ENCODE measurements around the gene CHST12.
"Not testable (repeated sequence)": the region's sequence is repeated elsewhere in the genome, so short reads cannot be mapped to it uniquely, and the experiment has no call there.

The CHST12 gene

GRCh38 chr7:2409745-2410414 lies 6.5 kb downstream of the CHST12 start:
- DNase-seq (ENCODE audit: insufficient read length) (no peak), FAIRE-seq (peak; percentile 33)
- TF ChIP-seq POLR2A (IDR thresholded peaks at IDR 0.05; ENCODE audit: low read depth, low read length) (no peak), POLR2AphosphoS5 (IDR thresholded peaks at IDR 0.05; ENCODE audit: low read depth, low read length) (no peak), TAF1 (IDR thresholded peaks at IDR 0.05; ENCODE audit: borderline replicate concordance, low read depth, low read length) (no peak)

- FAIRE-seq (no peak), DNase-seq (ENCODE audit: insufficient read length) (no peak)
- no peak for TF ChIP-seq TAF1 (IDR thresholded peaks at IDR 0.05; ENCODE audit: borderline replicate concordance, low read depth, low read length)
- TF ChIP-seq POLR2AphosphoS5 (IDR thresholded peaks at IDR 0.05; ENCODE audit: low read depth, low read length): no peak
- TF ChIP-seq POLR2A (IDR thresholded peaks at IDR 0.05; ENCODE audit: low read depth, low read length): no peak
These were observed 7.6 kb downstream of the CHST12 start for GRCh38 chr7:2411049-2411448.

DNA sequence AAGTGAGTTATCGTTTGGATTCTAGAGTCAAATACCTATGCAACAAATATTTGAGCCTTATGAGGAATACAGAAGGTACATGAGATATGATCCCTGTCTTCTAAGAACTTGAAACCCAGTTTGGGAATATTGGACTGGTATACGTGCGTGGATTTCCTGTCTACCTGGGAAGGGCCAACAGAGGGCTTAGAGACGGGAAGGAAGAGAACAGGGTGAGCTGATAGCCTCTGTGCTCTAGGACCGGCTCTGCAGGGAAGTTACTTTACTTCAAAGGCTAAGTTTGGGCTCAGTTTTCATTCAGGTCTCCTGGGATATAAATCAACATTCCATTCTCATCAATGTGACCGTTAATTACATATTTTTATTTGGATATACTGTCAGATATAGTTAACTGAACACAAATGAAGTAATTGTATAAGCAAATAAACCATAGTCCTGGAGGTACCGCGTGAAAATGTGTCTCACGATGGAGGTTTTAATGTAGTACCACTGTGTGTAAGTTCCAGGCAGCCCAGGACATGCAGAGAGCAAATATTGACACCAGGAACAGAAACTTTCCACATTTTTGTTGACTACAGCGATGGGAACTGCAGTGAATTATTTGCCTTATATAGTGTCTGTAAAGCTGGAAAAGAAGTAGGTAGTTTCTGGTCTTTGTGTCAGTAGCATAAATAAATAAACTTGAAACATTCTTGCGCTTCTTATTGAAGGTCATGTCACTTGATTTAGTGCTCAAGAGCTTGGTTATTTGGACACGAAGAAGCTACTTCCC lies 8.6 kb downstream of the CHST12 start:
- TF ChIP-seq TAF1 (IDR thresholded peaks at IDR 0.05; ENCODE audit: borderline replicate concordance, low read depth, low read length) (no peak), POLR2AphosphoS5 (IDR thresholded peaks at IDR 0.05; ENCODE audit: low read depth, low read length) (no peak), POLR2A (IDR thresholded peaks at IDR 0.05; ENCODE audit: low read depth, low read length) (no peak)
- DNase-seq (ENCODE audit: insufficient read length) (no peak), FAIRE-seq (no peak)

DNA sequence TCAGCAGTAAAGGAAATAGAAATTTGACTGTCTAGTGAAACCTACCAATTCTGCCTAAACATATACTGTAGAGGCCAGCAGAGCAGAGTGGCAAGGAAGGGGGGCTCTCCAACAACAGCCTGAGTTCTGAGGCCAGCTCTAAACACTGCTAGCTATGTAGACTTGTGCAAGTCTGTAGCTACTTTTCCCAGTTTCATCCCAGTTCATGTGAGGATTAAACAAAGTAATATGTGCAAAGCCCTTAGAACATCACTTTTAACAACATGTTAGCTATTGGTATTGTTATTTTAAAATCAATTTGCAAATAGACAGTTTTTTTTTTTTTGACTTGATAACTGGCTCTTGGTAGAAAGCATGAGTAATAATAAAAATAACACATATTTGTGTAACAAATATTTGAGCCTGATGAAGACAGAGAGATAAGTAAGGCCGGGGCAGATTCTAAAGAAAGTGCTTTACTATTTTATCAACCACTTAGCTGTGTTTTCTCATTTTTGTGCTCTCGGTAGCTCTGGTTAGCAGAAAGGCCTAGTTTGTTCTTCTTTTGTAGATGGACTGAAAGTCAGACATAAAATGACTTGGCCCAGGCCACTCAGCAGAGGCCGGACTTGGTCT lies 9.3 kb downstream of the CHST12 start:
- TF ChIP-seq POLR2AphosphoS5 (IDR thresholded peaks at IDR 0.05; ENCODE audit: low read depth, low read length) (no peak), TAF1 (IDR thresholded peaks at IDR 0.05; ENCODE audit: borderline replicate concordance, low read depth, low read length) (no peak), POLR2A (IDR thresholded peaks at IDR 0.05; ENCODE audit: low read depth, low read length) (no peak)
- FAIRE-seq (no peak), DNase-seq (ENCODE audit: insufficient read length) (no peak)

GRCh38 chr7:2416063-2416462 lies 12.7 kb downstream of the CHST12 start:
- DNase-seq (ENCODE audit: insufficient read length): no peak
- no peak for FAIRE-seq
- no peak for TF ChIP-seq POLR2A (IDR thresholded peaks at IDR 0.05; ENCODE audit: low read depth, low read length)
- TF ChIP-seq POLR2AphosphoS5 (IDR thresholded peaks at IDR 0.05; ENCODE audit: low read depth, low read length): no peak
- TF ChIP-seq TAF1 (IDR thresholded peaks at IDR 0.05; ENCODE audit: borderline replicate concordance, low read depth, low read length): no peak

DNA sequence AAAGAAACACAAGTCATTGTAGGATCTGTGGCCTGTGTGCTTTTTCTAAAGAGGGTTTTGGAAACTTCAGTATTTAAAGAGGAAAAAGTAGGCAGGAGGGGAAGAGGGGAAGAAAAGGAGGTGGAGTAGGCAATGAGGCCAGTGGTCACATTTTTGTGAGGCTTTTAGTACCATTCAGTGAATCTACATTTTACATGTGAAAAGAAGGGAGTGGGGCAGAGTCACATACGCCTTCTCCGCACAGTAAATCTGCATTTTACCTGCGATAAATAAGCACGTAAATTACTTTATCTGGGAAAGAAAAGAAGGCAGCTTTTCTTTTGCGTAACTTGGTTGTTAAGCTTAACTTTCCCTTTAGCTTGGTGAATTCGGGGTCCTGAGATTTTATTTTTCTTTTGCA lies 13.2 kb downstream of the CHST12 start:
- DNase-seq (ENCODE audit: insufficient read length): no peak
- no peak for TF ChIP-seq TAF1 (IDR thresholded peaks at IDR 0.05; ENCODE audit: borderline replicate concordance, low read depth, low read length)
- TF ChIP-seq POLR2AphosphoS5 (IDR thresholded peaks at IDR 0.05; ENCODE audit: low read depth, low read length): no peak
- TF ChIP-seq POLR2A (IDR thresholded peaks at IDR 0.05; ENCODE audit: low read depth, low read length): no peak
- no peak for FAIRE-seq

- DNase-seq (ENCODE audit: insufficient read length); FAIRE-seq: not testable (repeated sequence)
These were observed 13.8 kb downstream of the CHST12 start for GRCh38 chr7:2417178-2417577.

GRCh38 chr7:2417981-2418481 lies 14.6 kb downstream of the CHST12 start:
- FAIRE-seq (no peak), DNase-seq (ENCODE audit: insufficient read length) (no peak)
- TF ChIP-seq POLR2A (IDR thresholded peaks at IDR 0.05; ENCODE audit: low read depth, low read length) (no peak), TAF1 (IDR thresholded peaks at IDR 0.05; ENCODE audit: borderline replicate concordance, low read depth, low read length) (no peak), POLR2AphosphoS5 (IDR thresholded peaks at IDR 0.05; ENCODE audit: low read depth, low read length) (no peak)

DNA sequence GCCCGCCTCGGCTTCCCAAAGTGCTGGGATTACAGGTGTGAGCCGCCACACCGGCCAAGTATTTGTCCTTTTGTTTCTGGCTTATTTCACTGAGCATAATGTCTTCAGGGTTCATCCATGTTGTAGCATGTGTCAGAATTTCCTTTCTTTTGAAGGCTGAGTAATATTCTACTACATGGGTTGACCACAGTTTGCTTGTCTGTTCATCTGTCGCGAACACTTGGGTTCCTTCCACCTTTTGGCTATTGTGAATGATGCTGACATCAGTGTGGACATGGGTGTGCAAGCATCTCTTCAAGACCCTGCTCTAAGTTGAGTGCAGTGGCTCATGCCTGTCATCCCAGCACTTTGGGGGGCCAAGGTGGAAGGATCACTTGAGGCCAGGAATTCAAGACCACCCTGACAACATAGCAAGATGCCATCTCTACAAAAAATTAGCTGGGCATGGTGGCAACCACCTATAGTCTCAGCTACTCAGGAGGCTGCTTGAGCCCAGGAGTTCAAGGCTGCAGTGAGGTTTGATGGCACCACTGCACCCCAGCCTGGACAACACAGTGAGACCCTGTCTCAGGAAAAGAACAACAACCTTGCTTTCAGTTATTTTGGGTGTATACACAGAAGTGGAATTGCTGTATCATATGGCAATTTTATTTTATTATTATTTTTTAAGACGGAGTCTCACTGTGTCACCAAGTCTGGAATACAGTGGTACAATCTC lies 17.0 kb downstream of the CHST12 start:
- FAIRE-seq: peak; percentile 5
- TF ChIP-seq POLR2AphosphoS5 (IDR thresholded peaks at IDR 0.05; ENCODE audit: low read depth, low read length) (no peak), TAF1 (IDR thresholded peaks at IDR 0.05; ENCODE audit: borderline replicate concordance, low read depth, low read length) (no peak), POLR2A (IDR thresholded peaks at IDR 0.05; ENCODE audit: low read depth, low read length) (no peak)
- no peak for DNase-seq (ENCODE audit: insufficient read length)

DNA sequence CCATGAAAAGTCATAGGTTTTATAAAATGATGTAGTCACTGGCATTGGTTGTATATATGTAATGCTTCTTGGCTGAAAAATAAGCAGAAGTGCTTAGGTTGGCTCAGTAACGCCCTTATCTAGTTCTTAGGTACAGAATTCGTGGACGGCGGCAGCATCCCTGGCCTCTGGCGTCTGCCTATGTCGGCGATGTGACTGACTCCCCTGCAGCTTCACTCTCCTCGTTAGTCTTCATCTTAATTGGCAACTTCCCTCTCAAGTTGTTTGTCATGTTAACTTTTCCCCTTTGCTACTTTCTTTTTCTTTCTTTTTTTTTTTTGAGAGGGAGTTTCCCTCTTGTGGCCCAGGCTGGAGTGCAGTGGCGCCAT lies 18.5 kb downstream of the CHST12 start:
- DNase-seq (ENCODE audit: insufficient read length) (no peak), FAIRE-seq (no peak)
- TF ChIP-seq POLR2A (IDR thresholded peaks at IDR 0.05; ENCODE audit: low read depth, low read length) (no peak), TAF1 (IDR thresholded peaks at IDR 0.05; ENCODE audit: borderline replicate concordance, low read depth, low read length) (no peak), POLR2AphosphoS5 (IDR thresholded peaks at IDR 0.05; ENCODE audit: low read depth, low read length) (no peak)

GRCh38 chr7:2425749-2426148 lies 22.3 kb downstream of the CHST12 start:
- DNase-seq (ENCODE audit: insufficient read length) (no peak), FAIRE-seq (no peak)
- TF ChIP-seq TAF1 (IDR thresholded peaks at IDR 0.05; ENCODE audit: borderline replicate concordance, low read depth, low read length) (no peak), POLR2A (IDR thresholded peaks at IDR 0.05; ENCODE audit: low read depth, low read length) (no peak), POLR2AphosphoS5 (IDR thresholded peaks at IDR 0.05; ENCODE audit: low read depth, low read length) (no peak)

Data from GM12892 (cell line).